HG03139 (cell line): ENCODE results near the gene RHO.

Experiments used
- ATAC-seq: cut with Tn5 transposase; IDR thresholded peaks from one replicate; pipeline ENCODE4 v1.9.1; 2021; ENCODE audit not compliant: unreplicated experiment

The RHO gene

DNA sequence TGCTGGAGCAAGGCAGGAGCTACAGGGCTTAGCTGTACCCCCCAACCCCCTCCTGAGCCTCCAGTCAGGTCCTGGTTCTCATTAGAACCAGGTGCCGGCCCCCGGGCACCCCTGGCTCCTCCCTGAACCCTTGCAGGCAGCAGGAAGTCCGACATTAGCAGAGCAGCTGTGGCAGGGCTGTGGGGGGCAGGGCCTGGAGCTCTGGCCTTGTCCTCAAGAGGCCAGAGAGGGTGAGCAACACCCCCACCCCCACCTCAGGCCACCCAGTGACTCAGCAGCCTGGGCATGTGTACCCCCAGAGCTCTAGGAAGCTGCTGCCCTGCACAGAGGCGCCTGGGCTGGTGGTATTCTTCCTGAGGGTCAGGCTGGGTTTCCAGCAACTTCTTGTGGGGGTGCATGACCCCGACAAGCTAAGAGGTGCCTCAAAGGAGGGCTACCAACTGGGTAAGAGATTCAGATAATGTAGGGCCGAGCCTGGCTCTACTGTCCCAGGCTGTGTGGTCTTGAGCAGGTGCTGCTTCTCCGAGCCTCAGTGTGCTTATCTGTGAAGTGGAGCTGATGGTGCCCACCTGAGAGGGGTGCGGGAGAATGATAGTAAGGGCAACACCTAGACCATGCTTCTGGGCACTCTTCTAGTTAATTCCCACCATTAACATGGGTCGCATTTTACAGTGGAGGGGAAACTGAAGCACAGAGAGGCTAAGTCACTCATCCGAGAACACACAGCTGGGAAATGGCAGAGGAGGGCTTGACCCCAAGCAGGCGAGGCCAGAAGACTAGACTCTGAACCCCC, 30.5 kb downstream of the RHO start:
- no peak for ATAC-seq

DNA sequence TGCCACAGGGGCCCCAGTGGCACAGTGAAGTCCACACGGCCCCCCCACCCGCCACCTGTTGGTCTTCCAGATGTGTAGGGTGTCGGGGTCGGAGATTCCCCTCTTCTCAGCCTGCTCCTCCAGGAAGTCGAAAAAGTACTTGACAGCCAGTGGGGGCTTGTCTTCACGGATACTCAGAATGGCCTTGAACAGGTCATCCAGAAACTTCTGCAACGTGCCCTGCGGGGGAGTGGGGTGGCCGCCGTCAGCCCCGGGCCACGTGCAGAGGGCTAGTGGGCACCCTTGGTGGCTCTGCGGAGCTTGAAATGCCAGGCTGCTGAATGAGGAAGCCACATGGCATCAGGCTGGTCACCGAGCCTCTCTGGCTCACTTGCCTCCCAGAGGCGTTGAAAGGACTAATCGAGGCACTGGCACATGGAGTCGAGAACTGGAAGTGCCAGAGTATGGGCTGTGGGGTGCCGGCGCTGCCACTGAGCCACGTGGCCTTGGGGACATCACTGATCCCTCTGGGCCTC, 31.2 kb downstream of the RHO start:
- no peak for ATAC-seq

DNA sequence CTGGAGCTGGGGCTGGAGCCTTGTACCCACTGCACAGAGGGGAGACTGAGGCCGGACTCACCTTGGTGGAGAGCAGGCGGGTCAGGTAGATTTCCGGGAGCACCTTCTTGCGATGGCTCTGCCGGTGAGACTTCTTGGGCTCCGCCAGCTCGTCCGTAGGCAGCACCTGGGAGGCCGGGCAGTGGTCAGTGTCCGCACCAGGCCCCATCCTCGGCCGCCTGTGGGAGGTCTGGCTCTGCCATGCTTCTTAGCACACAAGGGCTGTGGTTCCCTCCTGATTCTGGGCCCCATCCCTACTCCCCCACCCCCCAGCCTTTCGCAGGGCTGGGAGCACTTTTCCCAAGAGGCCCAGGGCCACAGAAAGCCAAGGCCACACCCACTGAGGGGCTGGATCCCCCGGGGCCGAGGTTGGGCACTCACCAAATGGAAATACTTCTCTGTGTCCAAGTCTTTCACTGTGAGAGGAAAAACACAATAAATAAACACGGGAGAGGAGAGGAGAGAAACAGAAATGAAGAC, 31.9 kb downstream of the RHO start:
- no peak for ATAC-seq

DNA sequence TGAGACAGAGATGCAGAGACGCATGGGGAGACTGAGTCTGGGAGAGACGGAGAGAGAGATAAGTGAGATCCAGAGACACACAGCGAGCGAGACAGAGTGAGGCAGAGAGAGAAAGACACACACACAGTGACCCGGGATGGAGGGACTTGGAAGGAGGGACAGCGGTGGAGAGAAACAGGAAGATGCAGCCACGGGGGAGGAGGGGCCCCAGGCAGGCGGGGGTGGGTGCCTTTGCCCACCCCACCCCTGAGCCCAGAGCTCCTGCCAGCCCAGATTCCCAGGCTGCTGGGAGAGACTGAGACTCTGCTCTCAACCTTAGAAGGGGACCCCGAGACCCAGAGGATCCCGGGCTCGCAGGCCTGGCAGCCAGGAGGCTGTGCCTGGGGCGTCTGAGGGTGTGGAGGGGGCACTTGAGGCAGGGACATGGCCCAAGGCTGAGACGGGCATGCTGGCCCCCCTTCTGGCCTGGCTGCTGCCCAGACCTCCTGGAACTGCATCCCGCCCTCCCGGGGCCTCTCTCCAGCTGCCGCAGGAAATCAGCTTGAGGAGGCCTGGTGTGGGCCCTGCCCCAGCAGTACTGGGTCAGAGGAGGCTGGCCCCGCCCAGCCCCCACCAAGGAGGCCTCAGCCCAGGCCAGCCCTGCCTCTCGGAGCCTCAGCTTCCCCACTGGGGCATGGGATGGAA, 32.6 kb downstream of the RHO start:
- ATAC-seq: no peak

DNA sequence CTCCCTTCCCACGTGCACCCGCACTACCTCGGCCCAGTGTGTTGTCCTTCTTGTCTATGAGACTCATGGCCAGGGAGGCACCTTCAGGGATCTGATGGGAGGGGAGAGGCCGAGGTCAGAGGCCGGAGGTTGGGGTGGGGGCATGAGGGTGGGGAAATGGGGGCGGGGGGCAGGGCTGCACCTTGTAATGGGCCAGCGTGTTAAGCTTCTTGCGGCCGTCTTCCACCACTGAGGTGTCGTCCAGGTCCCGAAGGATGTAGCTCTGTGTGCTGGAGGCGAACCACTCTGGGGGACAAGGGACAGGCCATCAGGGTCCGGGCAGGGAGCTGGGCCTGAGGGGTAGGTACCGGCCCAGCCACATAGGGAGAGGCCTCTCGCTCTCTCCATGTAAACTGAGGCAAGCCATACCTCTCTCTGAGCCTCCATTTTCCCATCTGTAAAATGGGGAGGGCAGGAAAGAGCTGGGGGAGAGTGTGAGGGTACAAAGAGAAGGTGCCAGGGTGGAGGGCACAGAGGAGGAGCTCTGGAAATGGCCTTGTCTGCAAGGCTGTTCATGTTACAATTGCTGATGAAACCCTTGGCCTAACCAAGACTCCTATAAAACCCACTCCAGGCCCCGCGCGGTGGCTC, 33.3 kb downstream of the RHO start:
- no peak for ATAC-seq

DNA sequence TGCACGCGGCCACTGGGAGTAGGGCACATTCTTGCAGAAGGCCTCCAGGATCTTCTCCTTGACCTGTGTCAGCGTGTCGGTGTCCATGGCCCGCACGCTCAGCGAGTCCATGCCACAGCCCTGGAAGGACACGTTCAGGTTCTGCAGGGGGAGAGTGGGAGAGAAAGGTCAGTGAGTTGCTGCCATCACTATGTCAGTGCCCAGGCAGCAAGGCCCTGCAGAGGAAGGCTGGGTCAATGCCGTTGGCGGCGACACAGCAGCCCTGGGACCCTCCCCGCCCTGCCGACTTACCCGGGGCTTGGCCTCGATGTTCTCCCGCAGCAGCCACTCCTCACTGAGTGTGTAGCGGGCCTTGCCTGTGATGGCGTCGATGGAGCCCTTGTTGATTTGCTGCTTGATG, 34.4 kb downstream of the RHO start:
- ATAC-seq: no peak

DNA sequence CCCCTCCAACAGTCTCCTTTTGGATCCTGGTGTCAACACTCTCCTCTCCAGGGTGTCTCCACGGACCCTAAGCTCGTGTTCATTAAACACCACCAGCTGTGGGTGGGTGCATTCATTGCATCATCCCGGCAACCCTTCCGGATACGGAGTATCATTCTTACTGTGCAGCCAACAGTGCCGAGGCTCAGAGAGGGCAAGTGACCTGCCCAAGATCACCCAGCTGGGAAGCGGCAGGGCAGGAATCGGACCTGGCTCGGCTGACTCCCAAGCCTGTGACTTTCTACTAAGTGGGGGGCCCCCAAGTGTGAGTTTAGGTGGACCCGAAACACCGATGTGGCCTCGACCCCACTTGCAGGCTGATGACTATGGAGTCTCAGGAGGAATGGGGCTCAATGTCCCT, 34.9 kb downstream of the RHO start:
- no peak for ATAC-seq

DNA sequence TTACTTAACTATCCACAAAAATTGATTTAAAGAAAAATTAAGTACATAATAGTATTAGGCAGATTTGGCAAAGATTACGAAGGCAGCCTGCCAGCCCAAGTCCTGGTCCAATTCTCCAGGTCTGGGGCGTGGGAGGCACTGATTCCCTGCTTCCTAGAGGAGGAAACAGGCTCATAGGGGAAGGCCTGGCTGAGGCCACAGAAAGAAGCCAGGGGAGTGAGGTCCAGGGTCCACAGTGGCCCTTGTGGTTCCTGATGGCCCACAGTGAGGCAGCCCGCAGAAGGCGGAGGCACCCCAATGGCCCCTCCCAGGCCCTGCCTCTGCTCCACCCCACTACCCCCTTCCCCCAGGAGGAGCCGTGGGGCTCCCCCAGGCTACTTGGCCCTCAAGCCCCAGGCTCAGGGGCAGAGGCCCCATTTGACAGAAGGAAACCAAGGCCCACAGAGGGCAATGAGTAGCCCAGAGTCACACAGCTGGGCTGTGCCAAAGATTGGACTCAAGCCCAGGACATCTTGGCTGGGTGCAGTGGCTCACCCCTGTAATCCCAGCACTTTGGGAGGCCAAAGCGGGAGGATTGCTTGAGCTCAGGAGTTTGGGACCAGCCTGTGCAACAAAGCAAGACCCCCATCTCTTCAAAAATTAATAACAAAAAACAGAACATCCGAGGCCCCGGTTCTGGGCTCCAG, 35.6 kb downstream of the RHO start:
- no peak for ATAC-seq

DNA sequence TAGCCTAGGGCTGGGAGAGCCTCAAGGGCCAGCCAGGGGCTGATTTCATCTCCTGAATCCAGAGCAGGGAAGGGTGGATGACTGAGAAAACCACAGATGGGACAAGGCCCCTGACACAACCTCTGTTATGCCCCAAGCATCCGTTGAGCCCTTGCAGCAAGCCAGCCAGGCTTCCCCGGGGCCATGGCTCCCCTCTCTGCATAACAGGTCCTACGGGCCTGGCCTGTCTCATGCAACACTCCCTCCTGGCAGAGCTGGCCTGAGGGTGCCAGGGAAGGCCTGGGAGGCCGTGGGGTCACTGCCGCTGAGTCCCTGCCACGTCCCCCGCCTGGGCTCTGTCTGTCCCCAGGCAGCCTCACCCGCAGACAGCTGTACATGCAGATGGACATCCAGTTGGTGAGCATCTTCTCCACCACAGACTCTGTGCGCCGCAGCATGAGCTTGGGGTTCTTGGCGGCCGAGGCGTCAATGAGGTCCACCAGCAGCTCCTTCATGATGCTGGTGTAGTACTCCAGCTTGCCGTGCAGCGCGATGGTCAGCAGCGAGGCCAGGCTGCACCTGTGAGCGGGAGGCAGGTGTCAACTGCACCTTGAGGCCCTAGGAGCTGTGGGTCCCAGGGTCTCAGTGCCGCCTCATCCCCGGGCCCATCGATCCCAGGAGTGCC, 36.7 kb downstream of the RHO start:
- no peak for ATAC-seq

DNA sequence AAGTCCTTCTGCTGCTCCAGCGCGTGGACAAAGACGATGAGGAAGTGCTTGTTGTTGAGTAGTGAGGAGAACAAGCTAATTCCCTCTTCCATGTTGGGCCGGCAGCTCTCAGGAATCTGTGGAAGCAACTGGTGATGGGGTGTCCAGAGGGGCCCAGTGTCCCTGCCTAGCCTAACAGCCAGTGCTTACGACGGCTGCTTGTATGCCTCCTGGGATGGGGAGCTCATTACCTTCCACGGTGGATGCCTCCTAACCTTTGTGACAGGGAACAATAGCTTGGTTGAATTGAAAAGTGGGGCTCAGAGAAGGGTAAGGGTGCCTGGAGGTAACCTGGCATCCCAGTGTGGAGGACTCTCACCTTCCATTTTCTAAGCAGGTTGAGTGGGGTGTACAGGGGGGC, 37.5 kb downstream of the RHO start:
- ATAC-seq: no peak

DNA sequence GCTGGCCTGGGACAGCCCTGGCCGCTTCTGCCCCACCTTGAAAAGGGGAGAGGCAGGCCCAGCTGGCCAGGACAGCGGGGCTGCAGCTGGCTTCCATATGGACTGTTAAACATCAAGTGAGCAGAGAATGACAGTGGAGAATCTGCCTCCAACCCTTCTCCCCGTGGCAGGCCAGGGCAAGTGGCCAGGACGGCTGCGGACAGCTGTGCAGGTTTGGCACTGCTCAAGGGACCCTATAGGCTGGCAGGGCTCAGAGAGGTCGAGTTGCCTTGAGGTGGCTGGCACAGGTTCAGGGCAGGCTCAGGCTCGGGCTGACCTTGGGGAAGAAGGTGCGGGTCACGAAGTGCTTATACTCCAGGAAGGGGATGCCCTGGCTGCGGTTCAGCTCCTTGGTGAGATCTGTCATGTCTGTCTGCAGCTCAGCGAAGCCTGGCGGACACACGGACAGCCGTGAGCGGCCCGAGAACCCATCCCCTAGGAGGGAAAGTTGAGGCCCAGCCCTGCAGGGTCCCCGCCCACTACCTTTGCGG, 38.8 kb downstream of the RHO start:
- ATAC-seq: no peak

DNA sequence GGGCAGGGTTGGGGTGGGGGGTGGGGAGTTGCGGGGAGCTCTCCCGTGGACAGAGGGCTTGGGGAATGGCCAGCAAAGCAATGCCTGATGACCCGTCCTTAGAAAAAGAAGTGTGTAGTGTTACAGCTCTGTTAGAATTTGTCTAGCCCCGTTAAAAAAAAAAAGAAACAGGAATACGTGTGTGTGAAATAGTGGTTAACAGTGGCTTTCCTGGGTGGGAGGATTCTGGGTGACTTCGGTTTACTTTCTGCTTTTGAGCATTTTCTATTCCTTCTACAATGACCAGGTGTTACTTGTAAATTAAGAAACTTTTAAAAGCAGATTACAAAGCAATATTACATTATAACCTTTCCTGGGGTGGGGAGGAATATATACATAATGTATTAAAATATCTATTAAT, 39.5 kb downstream of the RHO start:
- ATAC-seq: no peak

DNA sequence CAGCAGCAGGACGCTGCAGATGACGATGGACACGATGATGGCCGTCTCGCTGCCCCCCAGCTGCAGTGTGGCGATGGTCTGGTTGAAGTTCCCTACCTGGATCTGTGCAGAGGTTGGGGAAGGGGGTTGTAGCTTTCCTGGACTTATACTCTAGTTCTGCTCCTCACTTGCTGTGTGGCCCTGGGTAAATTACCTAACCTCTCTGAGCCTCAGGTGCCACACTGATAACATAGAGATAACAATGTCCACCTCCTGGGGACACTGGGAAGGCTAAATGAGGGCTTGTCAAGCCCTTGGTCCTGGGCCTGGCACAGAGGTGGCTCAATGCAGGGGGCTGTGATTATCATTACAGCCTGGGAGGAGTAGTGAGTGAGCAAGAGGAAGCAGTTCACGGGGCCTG, 41.4 kb downstream of the RHO start:
- ATAC-seq: no peak

DNA sequence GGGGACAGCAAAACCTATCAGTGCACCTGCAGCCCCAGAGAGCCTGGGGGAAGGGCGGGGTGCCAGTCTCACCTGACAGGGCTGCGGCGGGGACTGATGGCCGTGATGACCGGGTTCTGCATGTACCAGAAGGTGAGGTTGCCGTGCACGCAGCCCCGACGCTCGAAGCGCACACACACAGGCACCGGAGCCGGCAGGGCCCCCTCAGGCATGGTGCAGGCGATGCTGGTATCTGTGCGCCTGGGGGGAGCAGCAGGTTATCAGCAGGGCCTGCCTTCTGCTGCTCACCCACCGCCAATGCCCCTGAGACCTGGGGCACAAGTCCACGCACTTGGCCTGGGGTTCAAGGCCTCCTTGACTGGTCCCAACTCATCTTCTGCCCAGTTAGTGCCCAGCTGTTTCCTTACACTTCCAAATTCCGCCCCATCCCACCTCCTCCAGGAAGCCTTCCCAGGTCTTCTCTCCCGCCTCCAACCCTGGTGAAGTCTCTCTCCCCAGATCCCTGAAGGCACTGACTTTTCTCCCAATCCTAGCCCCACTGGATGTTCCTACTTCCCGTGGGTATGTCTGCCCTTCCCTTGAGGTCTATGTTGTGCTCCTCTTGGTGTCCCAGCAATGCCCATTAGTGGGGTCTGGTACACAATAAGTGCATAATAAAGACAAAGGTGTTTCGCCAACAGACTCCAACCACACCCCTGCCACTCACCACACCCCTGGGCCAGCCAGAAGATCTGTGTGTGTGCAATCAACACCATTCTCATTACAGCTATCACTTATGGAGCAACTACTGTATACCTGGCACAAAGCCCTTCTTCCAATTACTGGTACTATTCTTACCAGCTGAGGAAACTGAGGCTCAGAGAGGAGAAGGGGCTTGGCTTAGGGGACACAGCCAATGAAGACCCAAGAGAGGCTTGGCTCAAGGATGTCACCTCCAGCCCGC, 43.4 kb downstream of the RHO start:
- no peak for ATAC-seq

DNA sequence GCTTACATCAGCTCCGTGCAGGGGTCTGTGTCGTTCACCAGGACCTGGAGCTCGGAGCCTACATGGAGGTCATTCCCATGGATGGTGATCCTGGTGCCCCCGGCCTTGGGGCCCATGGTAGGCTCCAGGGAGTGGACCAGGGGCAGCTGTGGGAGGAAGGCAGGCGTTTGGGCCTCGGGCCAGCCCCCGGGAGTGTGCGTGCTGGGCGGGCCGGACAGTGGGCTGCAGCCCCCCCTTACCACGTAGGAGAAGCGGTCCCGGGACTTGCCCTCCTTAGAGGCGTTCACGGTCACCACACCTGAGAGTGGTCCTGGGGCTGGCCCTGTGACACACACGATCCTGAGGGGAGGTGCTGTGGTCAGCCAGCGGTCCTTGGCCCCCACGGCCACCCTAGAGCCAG, 44.2 kb downstream of the RHO start:
- no peak for ATAC-seq

DNA sequence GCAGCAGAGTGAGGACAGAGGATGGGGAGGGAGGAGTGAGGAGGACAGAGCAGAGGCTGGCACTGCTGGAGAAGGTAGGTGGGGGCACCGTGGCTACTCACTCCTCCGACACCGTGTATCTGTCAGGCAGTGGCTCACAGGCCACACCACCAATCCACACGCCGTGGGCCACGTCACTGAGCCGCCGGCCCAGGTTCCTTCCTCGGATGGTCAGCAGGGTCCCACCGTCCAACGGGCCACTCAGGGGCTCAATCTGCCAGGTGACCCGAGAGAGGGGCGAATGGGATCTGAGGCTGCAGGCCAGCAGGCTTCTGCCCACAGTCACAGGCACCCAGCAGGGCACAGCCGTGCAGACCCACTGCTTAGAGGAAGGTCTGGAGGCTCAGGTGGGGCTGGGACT, 45.1 kb downstream of the RHO start:
- ATAC-seq: no peak

DNA sequence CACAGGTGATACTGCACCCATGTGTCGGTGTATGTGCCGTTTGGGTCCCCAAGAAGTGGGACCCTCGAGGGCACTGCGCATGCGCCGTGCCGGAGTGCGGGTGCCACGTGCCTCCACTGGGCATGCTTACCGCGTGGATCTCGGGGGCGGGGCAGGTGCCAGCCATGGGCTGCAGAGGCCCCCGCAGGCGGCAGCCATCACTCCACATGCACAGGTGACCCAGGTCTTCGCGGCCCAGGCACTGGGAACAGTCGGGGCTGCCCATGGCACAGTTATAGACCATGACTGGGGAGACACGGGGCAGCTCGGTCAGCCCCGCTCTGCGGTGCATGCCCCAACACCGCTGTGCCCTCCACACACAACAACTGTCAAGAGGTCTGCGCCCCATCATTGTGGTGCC, 45.8 kb downstream of the RHO start:
- no peak for ATAC-seq

DNA sequence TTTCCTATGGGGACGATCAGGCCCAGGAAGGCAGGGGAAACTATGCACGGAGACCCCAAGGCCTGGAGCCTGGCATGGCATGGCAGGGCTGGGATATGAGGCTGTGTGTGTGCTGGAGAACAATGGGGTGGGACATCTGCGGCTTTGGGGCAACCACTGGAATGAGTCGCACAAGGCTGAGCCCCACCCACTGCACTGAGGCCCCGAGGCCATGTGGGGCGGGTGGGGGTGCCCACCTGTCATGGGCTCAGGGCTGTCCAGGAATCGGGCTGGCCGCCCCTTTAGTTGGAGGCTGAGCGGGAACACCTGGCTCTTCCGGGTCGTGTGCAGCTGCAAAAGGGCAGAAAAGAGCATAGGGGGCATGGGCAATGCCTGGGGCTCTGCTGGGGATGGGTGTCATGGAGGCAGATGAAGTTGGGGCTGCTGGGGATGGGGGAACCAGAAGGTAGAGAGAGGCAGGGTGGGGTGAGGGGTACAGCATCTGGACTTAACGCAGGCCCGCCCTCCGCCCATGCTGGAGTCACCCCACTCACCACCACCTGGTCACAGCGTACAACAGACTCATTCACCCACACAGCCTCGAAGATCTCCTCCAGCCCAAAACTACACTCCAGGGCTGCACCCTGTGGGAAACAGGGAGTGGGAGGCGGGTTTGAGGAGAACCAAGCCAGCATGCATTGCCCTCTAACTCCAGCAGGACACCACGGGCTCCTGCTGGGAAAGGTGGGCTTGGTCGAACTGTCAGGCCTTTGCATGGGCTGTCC, 47.0 kb downstream of the RHO start:
- no peak for ATAC-seq

DNA sequence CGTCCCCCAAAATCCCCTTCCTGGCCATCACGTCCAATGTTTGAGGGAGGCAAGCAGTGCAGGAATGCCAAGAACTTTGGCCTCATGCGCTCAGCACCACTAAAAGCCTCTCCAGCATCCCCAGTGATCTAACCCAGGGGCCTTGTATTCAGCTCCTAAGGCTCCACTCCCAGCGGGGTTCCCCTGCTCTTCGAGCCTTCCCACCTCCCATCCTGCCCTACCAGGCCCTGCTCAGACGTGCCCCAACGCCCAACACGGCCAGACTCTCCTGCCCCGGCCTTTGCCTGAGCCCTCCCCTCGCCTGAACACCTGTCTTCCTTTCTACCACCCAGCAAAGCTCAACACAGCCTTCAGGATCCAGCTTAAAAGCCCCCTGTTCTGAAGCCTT, 47.6 kb downstream of the RHO start:
- ATAC-seq: no peak
